ENCODE data around the gene COPZ1. TPM values are rescaled to one million over a fixed set of nuclear protein-coding genes. Genes with fewer than 3 reads are reported as not detected.

The COPZ1 gene
- total and polyA plus RNA-seq, 9 of the 15 experiments (the other 6 are each of a cell fraction or from before 2014, with no cell fraction given): 137 to 487 (median 233) TPM

GRCh38 chr12:54286042-54287030 is 38.6 kb upstream of the COPZ1 start (continued):
- no peak for TF ChIP-seq MGA (IDR thresholded peaks at IDR 0.05)
- no peak for TF ChIP-seq NFE2L1 (tag; IDR thresholded peaks at IDR 0.05; ENCODE audit: borderline replicate concordance, low read depth)
- TF ChIP-seq CBX3 (IDR thresholded peaks at IDR 0.05; ENCODE audit: borderline replicate concordance in 1 of 2, low read length in 2 of 2): no peak
- TF ChIP-seq ARID3B (CRISPR knock-in tag; IDR thresholded peaks at IDR 0.05; ENCODE audit: borderline replicate concordance): no peak
- TF ChIP-seq HDAC2 (IDR thresholded peaks at IDR 0.05): no peak
- TF ChIP-seq NFATC3 (IDR thresholded peaks at IDR 0.05): peak; percentile 46; the same call in 1 of the 2 replicates
- no peak for TF ChIP-seq PCBP1 (IDR thresholded peaks at IDR 0.05; ENCODE audit: low read depth, low read length, poor library complexity, severe bottlenecking)
- TF ChIP-seq PYGO2 (tag; IDR thresholded peaks at IDR 0.05): no peak
- TF ChIP-seq, protein P1, sequence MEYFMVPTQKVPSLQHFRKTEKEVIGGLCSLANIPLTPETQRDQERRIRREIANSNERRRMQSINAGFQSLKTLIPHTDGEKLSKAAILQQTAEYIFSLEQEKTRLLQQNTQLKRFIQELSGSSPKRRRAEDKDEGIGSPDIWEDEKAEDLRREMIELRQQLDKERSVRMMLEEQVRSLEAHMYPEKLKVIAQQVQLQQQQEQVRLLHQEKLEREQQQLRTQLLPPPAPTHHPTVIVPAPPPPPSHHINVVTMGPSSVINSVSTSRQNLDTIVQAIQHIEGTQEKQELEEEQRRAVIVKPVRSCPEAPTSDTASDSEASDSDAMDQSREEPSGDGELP (CRISPR knock-in tag; IDR thresholded peaks at IDR 0.05; ENCODE audit: borderline replicate concordance): peak; percentile 95
- no peak for TF ChIP-seq GABPB2 (CRISPR knock-in tag; conservative IDR thresholded peaks at IDR 0.05)
- TF ChIP-seq NFXL1 (CRISPR knock-in tag; IDR thresholded peaks at IDR 0.05): no peak
- TF ChIP-seq ZNF212 (CRISPR knock-in tag; IDR thresholded peaks at IDR 0.05): no peak
